Measurements from ENCODE around the gene HCN1. TPM values are rescaled to one million over a fixed set of nuclear protein-coding genes. Genes with fewer than 3 reads are reported as not detected.

Gene HCN1
- total RNA-seq, 4 donors from 2014 or later = 0.22 TPM; not detected in 3

GRCh38 chr5:45262061-45262590 is 434.1 kb downstream of the HCN1 start:
- no peak for TF ChIP-seq CTCF (IDR thresholded peaks at IDR 0.05; ENCODE audit: low read depth)

GRCh38 chr5:45261125-45261524 is 435.1 kb downstream of the HCN1 start:
- TF ChIP-seq CTCF (IDR thresholded peaks at IDR 0.05; ENCODE audit: low read depth) = no peak

GRCh38 chr5:45260292-45260691 is 435.9 kb downstream of the HCN1 start:
- TF ChIP-seq CTCF (IDR thresholded peaks at IDR 0.05; ENCODE audit: low read depth) = no peak

- TF ChIP-seq CTCF (IDR thresholded peaks at IDR 0.05; ENCODE audit: low read depth) = no peak
These were observed 443.2 kb downstream of the HCN1 start for GRCh38 chr5:45252978-45253377.

GRCh38 chr5:45252541-45252940 is 443.6 kb downstream of the HCN1 start:
- TF ChIP-seq CTCF (IDR thresholded peaks at IDR 0.05; ENCODE audit: low read depth) = no peak

- TF ChIP-seq CTCF (IDR thresholded peaks at IDR 0.05; ENCODE audit: low read depth) = no peak
These were observed 470.6 kb downstream of the HCN1 start for GRCh38 chr5:45225571-45226031.

GRCh38 chr5:45205403-45205961 is 490.7 kb downstream of the HCN1 start:
- TF ChIP-seq CTCF (IDR thresholded peaks at IDR 0.05; ENCODE audit: low read depth) = no peak

All from subcutaneous adipose tissue (tissue), 4 donors.